VCaP (cell line): ENCODE measurements around the gene MYO1D.
"Not testable (repeated sequence)": the region's sequence is repeated elsewhere in the genome, so short reads cannot be mapped to it uniquely, and the experiment has no call there.

Experiments used
- H3K27ac ChIP-seq: fragments of 450-650 bp; 2 replicates; pipeline ENCODE4 v1.5.1; 2017
- TF ChIP-seq, protein P1 (sequence below): fragments of 450-650 bp; conservative IDR thresholded peaks from 2 replicates; pipeline ENCODE4 v1.5.1; 2017; ENCODE audit warnings: mild to moderate bottlenecking, moderate library complexity

The MYO1D gene

DNA sequence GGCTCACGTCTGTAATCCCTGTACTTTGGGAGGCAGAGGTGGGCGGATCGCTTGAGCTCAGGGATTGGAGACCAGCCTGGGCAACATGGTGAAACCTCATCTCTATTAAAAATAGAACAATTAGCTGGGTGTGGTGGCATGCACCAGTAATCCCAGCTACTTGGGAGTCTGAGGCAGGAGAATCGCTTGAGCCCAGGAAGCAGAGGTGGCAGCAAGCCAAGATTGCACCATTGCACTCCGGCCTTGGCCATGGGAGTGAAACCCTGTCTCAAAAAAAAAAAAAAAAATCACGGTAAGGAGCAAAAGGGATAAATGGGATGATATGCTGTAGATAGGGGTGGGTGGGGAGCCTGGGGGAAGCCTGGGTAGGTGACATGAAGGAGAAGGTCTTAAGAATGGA lies 30.7 kb upstream of the MYO1D start:
- TF ChIP-seq, protein P1, sequence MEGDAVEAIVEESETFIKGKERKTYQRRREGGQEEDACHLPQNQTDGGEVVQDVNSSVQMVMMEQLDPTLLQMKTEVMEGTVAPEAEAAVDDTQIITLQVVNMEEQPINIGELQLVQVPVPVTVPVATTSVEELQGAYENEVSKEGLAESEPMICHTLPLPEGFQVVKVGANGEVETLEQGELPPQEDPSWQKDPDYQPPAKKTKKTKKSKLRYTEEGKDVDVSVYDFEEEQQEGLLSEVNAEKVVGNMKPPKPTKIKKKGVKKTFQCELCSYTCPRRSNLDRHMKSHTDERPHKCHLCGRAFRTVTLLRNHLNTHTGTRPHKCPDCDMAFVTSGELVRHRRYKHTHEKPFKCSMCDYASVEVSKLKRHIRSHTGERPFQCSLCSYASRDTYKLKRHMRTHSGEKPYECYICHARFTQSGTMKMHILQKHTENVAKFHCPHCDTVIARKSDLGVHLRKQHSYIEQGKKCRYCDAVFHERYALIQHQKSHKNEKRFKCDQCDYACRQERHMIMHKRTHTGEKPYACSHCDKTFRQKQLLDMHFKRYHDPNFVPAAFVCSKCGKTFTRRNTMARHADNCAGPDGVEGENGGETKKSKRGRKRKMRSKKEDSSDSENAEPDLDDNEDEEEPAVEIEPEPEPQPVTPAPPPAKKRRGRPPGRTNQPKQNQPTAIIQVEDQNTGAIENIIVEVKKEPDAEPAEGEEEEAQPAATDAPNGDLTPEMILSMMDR, result no peak
- H3K27ac ChIP-seq, result no peak overlapping the region

DNA sequence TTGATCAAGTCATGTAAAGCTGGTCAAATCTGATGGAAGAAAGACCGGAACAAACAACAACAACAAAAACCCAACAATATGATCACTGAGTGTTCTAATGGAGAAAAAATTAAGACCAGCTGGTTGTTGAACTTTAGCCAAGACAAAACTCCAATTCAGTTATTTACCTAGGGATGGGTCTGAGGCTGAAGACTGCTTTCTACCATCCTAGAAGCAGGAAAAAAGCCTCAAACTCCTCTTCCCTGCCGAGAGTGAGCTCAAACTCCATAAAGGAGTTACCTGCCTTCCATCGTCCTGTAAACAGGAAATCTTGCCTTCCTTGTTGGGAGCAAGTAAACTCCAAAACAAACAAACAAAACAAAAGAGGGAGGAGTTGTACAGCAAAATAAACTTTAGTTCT lies 28.0 kb upstream of the MYO1D start:
- no peak overlapping the region for H3K27ac ChIP-seq
- TF ChIP-seq, protein P1, result no peak

DNA sequence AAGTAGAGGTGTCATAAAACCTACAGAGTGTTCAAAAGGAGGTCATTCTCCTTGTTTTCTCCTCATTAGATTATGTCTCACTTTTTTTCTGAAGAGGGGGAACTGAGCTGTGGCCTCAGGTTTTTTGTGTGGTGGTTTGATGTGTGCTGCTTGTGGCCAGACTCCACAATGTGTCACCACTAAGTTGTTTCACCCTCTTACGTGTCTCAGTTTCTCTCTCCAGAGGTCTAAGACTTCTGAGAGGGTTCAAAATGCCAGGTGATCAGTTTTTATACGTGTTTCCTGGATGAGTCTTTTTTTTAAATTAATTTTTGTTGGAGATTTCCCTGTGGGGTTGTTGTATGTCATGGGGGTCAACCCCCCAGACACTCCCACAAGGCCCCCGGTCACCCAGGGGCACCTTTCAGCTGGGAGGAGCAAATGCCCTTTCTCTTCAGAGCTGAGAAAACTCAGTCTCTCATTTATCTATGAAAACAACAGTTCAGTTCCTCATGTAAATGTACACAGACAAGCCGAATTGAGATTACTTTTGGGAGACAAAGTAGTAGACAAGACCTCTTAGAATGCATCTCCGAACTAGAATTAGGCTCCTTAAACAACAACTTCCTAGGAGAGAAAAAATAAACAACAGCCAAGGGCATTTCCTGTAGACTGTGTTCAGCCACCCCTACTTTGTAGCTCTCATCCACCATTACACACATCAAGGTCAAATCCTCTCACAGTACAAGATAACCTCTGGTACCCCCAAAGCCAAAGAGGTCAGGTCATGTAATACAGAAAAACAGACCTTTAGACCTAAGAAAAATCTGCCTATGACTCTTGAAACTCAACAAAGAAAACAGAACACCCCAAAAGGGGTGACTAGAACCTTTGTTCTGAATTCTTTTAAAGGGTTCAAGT lies 27.1 kb upstream of the MYO1D start:
- TF ChIP-seq, protein P1, result no peak
- H3K27ac ChIP-seq, result no peak overlapping the region

DNA sequence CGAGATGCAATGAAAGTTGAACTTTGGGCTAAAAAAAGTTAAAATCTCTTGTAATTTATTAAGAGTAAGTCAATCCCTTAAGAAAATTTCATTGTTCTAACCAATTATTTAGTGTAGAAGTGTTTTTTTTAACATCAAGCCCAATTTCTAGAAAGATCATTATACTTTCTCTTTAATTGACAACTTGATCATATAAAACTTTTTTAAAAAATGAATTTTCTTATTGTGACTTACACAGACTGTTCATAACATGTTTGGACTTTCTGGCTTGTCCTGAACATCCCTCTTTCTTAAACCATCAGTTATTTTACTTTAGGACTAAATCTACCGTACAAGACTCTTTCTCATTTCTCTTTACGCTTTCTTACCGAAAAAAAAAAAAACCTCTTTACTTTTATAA lies 24.8 kb upstream of the MYO1D start:
- TF ChIP-seq, protein P1, result no peak

DNA sequence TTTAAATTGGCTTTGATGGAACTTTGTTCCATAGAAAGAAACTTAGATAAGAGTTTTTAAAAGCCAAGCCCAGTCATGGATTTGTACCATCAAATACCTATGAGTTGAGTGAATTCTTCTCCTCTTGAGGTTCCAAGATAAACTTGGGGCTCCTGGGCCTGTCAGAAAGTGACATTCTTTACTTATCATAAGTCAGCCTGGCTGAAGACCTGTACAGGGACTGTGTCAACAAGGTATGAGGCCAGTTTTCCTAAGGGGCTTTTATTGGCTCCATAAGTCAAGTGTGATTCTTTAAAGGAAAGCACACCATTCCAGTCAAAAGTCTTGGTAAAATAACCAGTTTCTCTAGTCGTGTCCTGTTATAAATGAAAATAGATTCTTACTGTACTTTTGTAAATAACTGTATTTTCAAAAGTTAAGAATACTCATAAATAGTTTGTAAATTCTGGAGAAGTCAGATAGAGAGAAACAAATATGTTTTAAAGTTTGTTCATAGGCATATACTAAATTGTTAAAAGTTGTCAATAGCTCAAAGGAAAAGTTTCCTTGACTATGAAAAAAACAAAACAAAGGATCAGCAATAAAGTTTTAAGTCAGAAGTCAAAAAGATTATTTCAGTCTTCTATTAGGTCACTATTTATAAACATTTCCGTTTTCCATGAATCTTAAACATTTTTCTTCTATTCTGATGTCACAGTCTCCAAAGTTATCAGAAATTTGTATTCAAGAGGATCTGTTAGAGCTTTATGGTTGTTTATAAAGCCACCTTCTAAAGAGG lies 22.5 kb upstream of the MYO1D start:
- TF ChIP-seq, protein P1, result no peak
- H3K27ac ChIP-seq, result no peak overlapping the region

More for the DNA sequence above, 24.8 kb upstream of the MYO1D start:
- H3K27ac ChIP-seq, result no peak overlapping the region

DNA sequence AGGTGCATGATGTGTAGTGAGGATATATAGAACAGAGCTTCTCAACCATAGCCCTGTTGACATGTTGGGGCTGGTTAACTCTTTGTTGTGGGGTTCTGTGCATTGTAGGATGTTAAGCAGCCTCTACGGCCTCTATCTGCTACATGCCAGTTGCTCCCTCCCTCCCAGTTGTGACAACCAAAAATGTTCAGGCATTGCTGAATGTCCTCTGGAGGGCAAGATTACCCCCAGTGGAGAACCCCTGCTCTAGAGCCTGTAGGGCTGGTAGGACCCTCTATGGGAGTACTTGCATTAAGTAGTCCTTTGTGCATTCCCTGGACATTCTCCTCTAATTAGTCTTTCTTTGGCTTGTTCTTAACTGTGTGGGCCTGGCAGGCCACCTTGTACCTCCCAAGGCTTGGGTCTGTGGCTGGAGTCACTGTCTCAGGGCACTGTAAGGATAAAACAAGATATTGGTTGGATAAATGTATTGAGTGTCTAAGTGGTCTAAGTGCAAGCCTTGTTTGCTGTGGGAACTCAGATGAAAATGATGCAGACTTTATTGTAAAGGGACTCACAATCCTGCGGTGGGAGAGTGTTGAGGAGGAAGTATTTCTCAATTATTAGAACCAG lies 19.8 kb upstream of the MYO1D start:
- TF ChIP-seq, protein P1, result no peak
- H3K27ac ChIP-seq, result no peak overlapping the region

DNA sequence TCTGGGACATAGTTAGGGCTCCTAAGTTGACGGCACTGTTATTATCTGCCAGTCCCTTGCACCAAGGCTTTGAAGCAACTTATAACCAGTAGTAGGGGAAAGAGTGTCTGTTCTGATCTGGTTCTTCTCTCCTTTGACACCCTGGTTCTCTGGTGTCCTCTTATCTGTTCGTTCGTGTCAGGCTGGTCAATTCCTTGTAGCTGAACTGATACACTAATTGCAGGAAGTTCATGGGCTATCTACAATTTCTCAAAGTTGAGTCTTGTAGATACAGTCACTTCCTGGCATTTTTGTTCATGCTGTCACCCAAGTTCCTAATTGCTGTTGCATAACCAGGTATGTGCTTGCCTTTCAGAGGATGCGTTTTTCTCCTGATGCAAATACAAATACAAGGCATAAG lies 17.3 kb upstream of the MYO1D start:
- H3K27ac ChIP-seq, result no peak overlapping the region
- TF ChIP-seq, protein P1, result no peak

DNA sequence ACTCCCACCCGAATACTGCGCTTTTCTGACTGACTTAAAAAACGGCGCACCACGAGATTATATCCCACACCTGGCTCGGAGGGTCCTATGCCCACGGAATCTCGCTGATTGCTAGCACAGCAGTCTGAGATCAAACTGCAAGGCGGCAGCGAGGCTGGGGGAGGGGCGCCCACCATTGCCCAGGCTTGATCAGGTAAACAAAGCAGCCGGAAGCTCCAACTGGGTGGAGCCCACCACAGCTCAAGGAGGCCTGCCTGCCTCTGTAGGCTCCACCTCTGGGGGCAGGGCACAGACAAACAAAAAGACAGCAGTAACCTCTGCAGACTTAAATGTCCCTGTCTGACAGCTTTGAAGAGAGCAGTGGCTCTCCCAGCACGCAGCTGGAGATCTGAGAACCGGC lies 10.5 kb upstream of the MYO1D start:
- H3K27ac ChIP-seq, result not testable (repeated sequence)

DNA sequence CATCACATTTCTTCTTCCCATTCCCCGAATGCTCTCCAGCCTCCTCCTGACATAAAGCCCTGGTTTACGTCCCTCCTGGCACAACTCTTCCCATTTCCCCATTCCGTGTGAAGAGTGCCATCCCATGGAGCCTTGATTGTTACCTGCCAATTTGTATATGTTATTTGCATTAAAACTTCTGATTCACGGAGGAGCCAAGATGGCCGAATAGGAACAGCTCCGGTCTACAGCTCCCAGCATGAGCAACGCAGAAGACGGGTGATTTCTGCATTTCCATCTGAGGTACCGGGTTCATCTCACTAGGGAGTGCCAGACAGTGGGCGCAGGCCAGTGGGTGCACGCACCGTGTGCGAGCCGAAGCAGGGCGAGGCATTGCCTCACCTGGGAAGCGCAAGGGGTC lies 10.0 kb upstream of the MYO1D start:
- H3K27ac ChIP-seq, result not testable (repeated sequence)
